Fibroblast of skin of abdomen (primary cell): ENCODE data around the gene DEGS2.

ENCODE experiments used
- DNase-seq: peaks from one replicate; pipeline ENCODE4 v3.0.0-alpha.2; 2013

Gene DEGS2

GRCh38 chr14:100130521-100130920 lies 28.9 kb downstream of the DEGS2 start:
- DNase-seq, result no peak

- peak; percentile 6 for DNase-seq
These were observed 30.3 kb downstream of the DEGS2 start for GRCh38 chr14:100129161-100129589.

GRCh38 chr14:100128688-100129087 lies 30.8 kb downstream of the DEGS2 start:
- no peak for DNase-seq

- DNase-seq, result no peak
These were observed 31.5 kb downstream of the DEGS2 start for GRCh38 chr14:100127853-100128455.

- DNase-seq, result no peak
These were observed 33.0 kb downstream of the DEGS2 start for GRCh38 chr14:100126401-100126800.

GRCh38 chr14:100124551-100125088 lies 34.8 kb downstream of the DEGS2 start:
- no peak for DNase-seq

- no peak for DNase-seq
These were observed 35.8 kb downstream of the DEGS2 start for GRCh38 chr14:100123618-100124017.

GRCh38 chr14:100122481-100123223 lies 36.8 kb downstream of the DEGS2 start:
- no peak for DNase-seq

GRCh38 chr14:100121643-100122480 lies 37.6 kb downstream of the DEGS2 start:
- no peak for DNase-seq

- DNase-seq, result no peak
These were observed 38.7 kb downstream of the DEGS2 start for GRCh38 chr14:100120522-100121269.

- DNase-seq, result no peak
These were observed 40.2 kb downstream of the DEGS2 start for GRCh38 chr14:100119251-100119650.

GRCh38 chr14:100118396-100119011 lies 40.9 kb downstream of the DEGS2 start:
- DNase-seq, result no peak

- no peak for DNase-seq
These were observed 41.6 kb downstream of the DEGS2 start for GRCh38 chr14:100117633-100118395.

- DNase-seq, result no peak
These were observed 42.4 kb downstream of the DEGS2 start for GRCh38 chr14:100117026-100117425.

GRCh38 chr14:100116134-100116533 lies 43.3 kb downstream of the DEGS2 start:
- no peak for DNase-seq

GRCh38 chr14:100115726-100116125 lies 43.7 kb downstream of the DEGS2 start:
- no peak for DNase-seq

GRCh38 chr14:100115236-100115635 lies 44.2 kb downstream of the DEGS2 start:
- DNase-seq, result no peak

GRCh38 chr14:100114109-100114765 lies 45.2 kb downstream of the DEGS2 start:
- no peak for DNase-seq

GRCh38 chr14:100111931-100112704 lies 47.3 kb downstream of the DEGS2 start:
- no peak for DNase-seq

- DNase-seq, result no peak
These were observed 48.6 kb downstream of the DEGS2 start for GRCh38 chr14:100110816-100111215.
